ENCODE measurements around the gene NHSL1. TPM values are rescaled to one million over a fixed set of nuclear protein-coding genes. Genes with fewer than 3 reads are reported as not detected.

NHSL1 gene
- total RNA-seq, 1 donor from 2014 or later = 57.8 TPM

- no peak overlapping the region for H3K4me3 Mint-ChIP-seq (ENCODE audit: unreplicated experiment)
Observed at GRCh38 chr6:138528137-138528536, 28.8 kb upstream of the NHSL1 start.

GRCh38 chr6:138527411-138528088, 28.3 kb upstream of the NHSL1 start:
- H3K4me1 Mint-ChIP-seq (ENCODE audit: low read depth, unreplicated experiment) = peaks cover 34% of the 10 kb centered on the region
- TF ChIP-seq CTCF (IDR thresholded peaks at IDR 0.05; ENCODE audit: partially characterized antibody, unreplicated experiment) = no peak
- H3K9me3 Mint-ChIP-seq (ENCODE audit: unreplicated experiment) = no peaks in the 10 kb centered on the region
- H3K27me3 Mint-ChIP-seq (ENCODE audit: unreplicated experiment) = no peaks in the 10 kb centered on the region
- H3K36me3 Mint-ChIP-seq (ENCODE audit: unreplicated experiment) = no peaks in the 10 kb centered on the region
- no peak for DNase-seq
- H3K27ac Mint-ChIP-seq (ENCODE audit: unreplicated experiment) = no peak overlapping the region
- no peak overlapping the region for H3K4me3 Mint-ChIP-seq (ENCODE audit: unreplicated experiment)

More at GRCh38 chr6:138528137-138528536, 28.8 kb upstream of the NHSL1 start:
- Mint-ChIP-seq H3K27ac (ENCODE audit: unreplicated experiment) (peak overlapping the region; percentile 19), H3K27me3 (ENCODE audit: unreplicated experiment) (no peaks in the 10 kb centered on the region), H3K36me3 (ENCODE audit: unreplicated experiment) (no peaks in the 10 kb centered on the region), H3K4me1 (ENCODE audit: low read depth, unreplicated experiment) (peaks cover 32% of the 10 kb centered on the region), H3K9me3 (ENCODE audit: unreplicated experiment) (no peaks in the 10 kb centered on the region)
- no peak for TF ChIP-seq CTCF (IDR thresholded peaks at IDR 0.05; ENCODE audit: partially characterized antibody, unreplicated experiment)
- DNase-seq = no peak

GRCh38 chr6:138526822-138527235, 27.5 kb upstream of the NHSL1 start:
- H3K36me3 Mint-ChIP-seq (ENCODE audit: unreplicated experiment) = peaks cover 1% of the 10 kb centered on the region
- no peak overlapping the region for H3K4me3 Mint-ChIP-seq (ENCODE audit: unreplicated experiment)
- DNase-seq = no peak
- H3K9me3 Mint-ChIP-seq (ENCODE audit: unreplicated experiment) = no peaks in the 10 kb centered on the region
- no peaks in the 10 kb centered on the region for H3K27me3 Mint-ChIP-seq (ENCODE audit: unreplicated experiment)
- TF ChIP-seq CTCF (IDR thresholded peaks at IDR 0.05; ENCODE audit: partially characterized antibody, unreplicated experiment) = no peak
- peaks cover 34% of the 10 kb centered on the region for H3K4me1 Mint-ChIP-seq (ENCODE audit: low read depth, unreplicated experiment)
- no peak overlapping the region for H3K27ac Mint-ChIP-seq (ENCODE audit: unreplicated experiment)

- no peak overlapping the region for H3K27ac Mint-ChIP-seq (ENCODE audit: unreplicated experiment)
- no peak for DNase-seq
- H3K9me3 Mint-ChIP-seq (ENCODE audit: unreplicated experiment) = no peaks in the 10 kb centered on the region
- H3K4me3 Mint-ChIP-seq (ENCODE audit: unreplicated experiment) = no peak overlapping the region
- H3K27me3 Mint-ChIP-seq (ENCODE audit: unreplicated experiment) = peaks cover 3% of the 10 kb centered on the region
- H3K36me3 Mint-ChIP-seq (ENCODE audit: unreplicated experiment) = peaks cover 6% of the 10 kb centered on the region
- H3K4me1 Mint-ChIP-seq (ENCODE audit: low read depth, unreplicated experiment) = peaks cover 34% of the 10 kb centered on the region
- TF ChIP-seq CTCF (IDR thresholded peaks at IDR 0.05; ENCODE audit: partially characterized antibody, unreplicated experiment) = no peak
Observed at GRCh38 chr6:138525355-138525754, 26.1 kb upstream of the NHSL1 start.

- peaks cover 6% of the 10 kb centered on the region for H3K36me3 Mint-ChIP-seq (ENCODE audit: unreplicated experiment)
- no peak overlapping the region for H3K27ac Mint-ChIP-seq (ENCODE audit: unreplicated experiment)
- DNase-seq = no peak
- H3K9me3 Mint-ChIP-seq (ENCODE audit: unreplicated experiment) = no peaks in the 10 kb centered on the region
- no peak for TF ChIP-seq CTCF (IDR thresholded peaks at IDR 0.05; ENCODE audit: partially characterized antibody, unreplicated experiment)
- peaks cover 3% of the 10 kb centered on the region for H3K27me3 Mint-ChIP-seq (ENCODE audit: unreplicated experiment)
- H3K4me3 Mint-ChIP-seq (ENCODE audit: unreplicated experiment) = no peak overlapping the region
- peaks cover 27% of the 10 kb centered on the region for H3K4me1 Mint-ChIP-seq (ENCODE audit: low read depth, unreplicated experiment)
Observed at GRCh38 chr6:138524526-138524925, 25.2 kb upstream of the NHSL1 start.
